Duodenal mucosa (tissue), 2 donors: ENCODE results near the gene TMEM52.
"Not testable (repeated sequence)": the region's sequence is repeated elsewhere in the genome, so short reads cannot be mapped to it uniquely, and the experiment has no call there.

ENCODE experiments used
- H3K27ac ChIP-seq: one replicate; pipeline ENCODE4 v1.7.0; 2013; ENCODE audit warnings: low read depth, low read length
- H3K27me3 ChIP-seq, 2 donors: one replicate each; pipeline ENCODE4 v1.7.0; 2013; ENCODE audit warnings: low read length in 2 of 2, control low read depth in 1 of 2; ENCODE audit not compliant: insufficient read depth in 2 of 2, control insufficient read depth in 1 of 2
- H3K36me3 ChIP-seq, 2 donors: one replicate each; pipeline ENCODE4 v1.7.0; 2013; ENCODE audit warnings: low read length in 2 of 2, control low read depth in 1 of 2; ENCODE audit not compliant: insufficient read depth in 2 of 2, control insufficient read depth in 1 of 2
- H3K4me1 ChIP-seq, 2 donors: one replicate each; pipeline ENCODE4 v1.7.0; 2013; ENCODE audit warnings: low read length in 2 of 2, control low read depth in 1 of 2; ENCODE audit not compliant: insufficient read depth in 2 of 2, control insufficient read depth in 1 of 2
- H3K4me3 ChIP-seq, 2 donors: one replicate each; pipeline ENCODE4 v1.7.0; 2013; ENCODE audit warnings: low read length in 2 of 2, low read depth in 1 of 2
- H3K9ac ChIP-seq, 2 donors: one replicate each; pipeline ENCODE4 v1.7.0; 2013; ENCODE audit warnings: low read length in 2 of 2, low read depth in 1 of 2
- H3K9me3 ChIP-seq, 2 donors: one replicate each; pipeline ENCODE4 v1.7.0; 2013; ENCODE audit warnings: low read length in 2 of 2, control low read depth in 1 of 2; ENCODE audit not compliant: control insufficient read depth in 1 of 2

The TMEM52 gene

GRCh38 chr1:1939296-1940122 is 20.4 kb upstream of the TMEM52 start:
- no peaks in the 10 kb centered on the region for H3K9me3 ChIP-seq
- H3K4me1 ChIP-seq: peaks cover 8 to 32% of the 10 kb centered on the region in 2 donors
- peaks cover 0 to 10% of the 10 kb centered on the region in 2 donors for H3K27me3 ChIP-seq
- H3K27ac ChIP-seq: no peak overlapping the region
- no peak overlapping the region for H3K4me3 ChIP-seq
- H3K36me3 ChIP-seq: no peaks in the 10 kb centered on the region
- H3K9ac ChIP-seq: no peak overlapping the region

GRCh38 chr1:1938613-1939295 is 19.7 kb upstream of the TMEM52 start:
- no peak overlapping the region for H3K9ac ChIP-seq
- H3K27me3 ChIP-seq: peaks cover 0 to 7% of the 10 kb centered on the region in 2 donors
- no peaks in the 10 kb centered on the region for H3K9me3 ChIP-seq
- H3K27ac ChIP-seq: no peak overlapping the region
- H3K4me3 ChIP-seq: no peak overlapping the region
- no peaks in the 10 kb centered on the region for H3K36me3 ChIP-seq
- peaks cover 1 to 25% of the 10 kb centered on the region in 2 donors for H3K4me1 ChIP-seq

- peaks cover 0 to 7% of the 10 kb centered on the region in 2 donors for H3K27me3 ChIP-seq
- no peaks in the 10 kb centered on the region for H3K9me3 ChIP-seq
- no peaks in the 10 kb centered on the region for H3K36me3 ChIP-seq
- H3K4me3 ChIP-seq: no peak overlapping the region
- H3K27ac ChIP-seq: no peak overlapping the region
- H3K9ac ChIP-seq: no peak overlapping the region
- peaks cover 0 to 20% of the 10 kb centered on the region in 2 donors for H3K4me1 ChIP-seq
These were observed 19.1 kb upstream of the TMEM52 start for GRCh38 chr1:1938276-1938573.

- H3K9ac ChIP-seq: no peak overlapping the region
- peaks cover 0 to 7% of the 10 kb centered on the region in 2 donors for H3K27me3 ChIP-seq
- no peaks in the 10 kb centered on the region for H3K36me3 ChIP-seq
These were observed 18.6 kb upstream of the TMEM52 start for GRCh38 chr1:1937549-1938275.

GRCh38 chr1:1937061-1937460 is 18.0 kb upstream of the TMEM52 start:
- H3K4me3 ChIP-seq: no peak overlapping the region
- peaks cover 0 to 9% of the 10 kb centered on the region in 2 donors for H3K4me1 ChIP-seq
- H3K9me3 ChIP-seq: no peaks in the 10 kb centered on the region
- peaks cover 0 to 7% of the 10 kb centered on the region in 2 donors for H3K27me3 ChIP-seq
- H3K27ac ChIP-seq: no peak overlapping the region
- H3K36me3 ChIP-seq: no peaks in the 10 kb centered on the region
- H3K9ac ChIP-seq: no peak overlapping the region

More at GRCh38 chr1:1937549-1938275, 18.6 kb upstream of the TMEM52 start:
- Histone ChIP-seq H3K4me1 (peaks cover 0 to 15% of the 10 kb centered on the region in 2 donors), H3K27ac (no peak overlapping the region), H3K4me3 (no peak overlapping the region), H3K9me3 (no peaks in the 10 kb centered on the region)

- not testable (repeated sequence) for H3K27me3 ChIP-seq, H3K4me1 ChIP-seq, H3K9ac ChIP-seq, H3K27ac ChIP-seq, H3K9me3 ChIP-seq, H3K4me3 ChIP-seq, H3K36me3 ChIP-seq
These were observed 15.8 kb upstream of the TMEM52 start for GRCh38 chr1:1934848-1935247.

GRCh38 chr1:1929639-1930545 is 10.8 kb upstream of the TMEM52 start:
- no peaks in the 10 kb centered on the region for H3K9me3 ChIP-seq
- H3K4me3 ChIP-seq: no peak overlapping the region
- H3K27me3 ChIP-seq: no peaks in the 10 kb centered on the region
- peaks cover 0 to under 1% of the 10 kb centered on the region in 2 donors for H3K4me1 ChIP-seq
- H3K27ac ChIP-seq: no peak overlapping the region
- no peak overlapping the region for H3K9ac ChIP-seq
- no peaks in the 10 kb centered on the region for H3K36me3 ChIP-seq

GRCh38 chr1:1929102-1929638 is 10.1 kb upstream of the TMEM52 start:
- no peak overlapping the region for H3K4me3 ChIP-seq
- no peak overlapping the region for H3K9ac ChIP-seq
- no peaks in the 10 kb centered on the region for H3K27me3 ChIP-seq
- H3K27ac ChIP-seq: no peak overlapping the region
- H3K4me1 ChIP-seq: peaks cover 0 to 6% of the 10 kb centered on the region in 2 donors
- H3K9me3 ChIP-seq: no peaks in the 10 kb centered on the region
- H3K36me3 ChIP-seq: no peaks in the 10 kb centered on the region

- Histone ChIP-seq H3K27me3 (no peaks in the 10 kb centered on the region), H3K4me3 (no peak overlapping the region), H3K36me3 (no peaks in the 10 kb centered on the region), H3K27ac (no peak overlapping the region), H3K9me3 (no peaks in the 10 kb centered on the region), H3K4me1 (peaks cover 3 to 7% of the 10 kb centered on the region in 2 donors), H3K9ac (no peak overlapping the region)
These were observed 9.4 kb upstream of the TMEM52 start for GRCh38 chr1:1928231-1929101.
